Measurements from ENCODE around the gene OR5T1. TPM values are rescaled to one million over a fixed set of nuclear protein-coding genes. Genes with fewer than 3 reads are reported as not detected.

The OR5T1 gene
- not detected in 2 replicates for total RNA-seq

GRCh38 chr11:56273854-56274253, at the start of gene OR5T1:
TSS of gene OR5T1 (plus strand) at chr11:56274154. CDS start at chr11:56275639, 1,485 bp downstream.

GRCh38 chr11:56234155-56234554, 39.8 kb upstream of the OR5T1 start, which contains the start of gene OR5T2:
TSS of gene OR5T2 (minus strand) at chr11:56234255. CDS start at chr11:56233062, 1,193 bp downstream.

GRCh38 chr11:56251954-56252353, 22.0 kb upstream of the OR5T1 start, which contains the start of gene OR5T3:
TSS of gene OR5T3 (plus strand) at chr11:56252254. CDS start at chr11:56252254, 0 bp downstream.

GRCh38 chr11:56292154-56292553, 18.2 kb downstream of the OR5T1 start, which contains the start of gene OR8H1:
TSS of gene OR8H1 (minus strand) at chr11:56292254. CDS start at chr11:56291062, 1,192 bp downstream.

GRCh38 chr11:56314844-56315243, 40.9 kb downstream of the OR5T1 start, which contains the start of gene OR8K3:
TSS of gene OR8K3 (plus strand) at chr11:56315144. CDS start at chr11:56318307, 3,163 bp downstream.

Other genes with a start within 250 kb of the OR5T1 start
- gene OR5AS1, start 246.5 kb upstream of the OR5T1 start, total RNA-seq, result not detected in 2 replicates
- not detected in 2 replicates for gene OR8I2, start 180.8 kb upstream of the OR5T1 start, total RNA-seq
- not detected in 2 replicates for gene OR8H2, start 170.5 kb upstream of the OR5T1 start, total RNA-seq
- not detected in 2 replicates for gene OR8H3, start 151.8 kb upstream of the OR5T1 start, total RNA-seq
- not detected in 2 replicates for gene OR8J3, start 134.0 kb upstream of the OR5T1 start, total RNA-seq
- gene OR8K5, start 113.8 kb upstream of the OR5T1 start, total RNA-seq, result not detected in 2 replicates
- not detected in 2 replicates for gene OR5J2, start 97.5 kb upstream of the OR5T1 start, total RNA-seq
- gene OR5T2, start 39.9 kb upstream of the OR5T1 start, total RNA-seq, result not detected in 2 replicates
- gene OR5T3, start 21.9 kb upstream of the OR5T1 start, total RNA-seq, result not detected in 2 replicates
- gene OR8H1, start 18.1 kb downstream of the OR5T1 start, total RNA-seq, result not detected in 2 replicates
- gene OR8K3, start 41.0 kb downstream of the OR5T1 start, total RNA-seq, result not detected in 2 replicates
- gene OR8K1, start 71.9 kb downstream of the OR5T1 start, total RNA-seq, result not detected in 2 replicates
- not detected in 2 replicates for gene OR8J1, start 80.1 kb downstream of the OR5T1 start, total RNA-seq
- gene OR8U1, start 101.5 kb downstream of the OR5T1 start, total RNA-seq, result not detected in 2 replicates
- not detected in 2 replicates for gene OR5AL1, start 138.5 kb downstream of the OR5T1 start, total RNA-seq
- gene OR5M3, start 199.2 kb downstream of the OR5T1 start, total RNA-seq, result not detected in 2 replicates
- gene OR5M8, start 217.2 kb downstream of the OR5T1 start, total RNA-seq, result not detected in 2 replicates

Data from smooth muscle cell of trachea (primary cell).